ENCODE measurements around the gene AGBL5.
"Not testable (repeated sequence)": the region's sequence is repeated elsewhere in the genome, so short reads cannot be mapped to it uniquely, and the experiment has no call there.

The AGBL5 gene

DNA sequence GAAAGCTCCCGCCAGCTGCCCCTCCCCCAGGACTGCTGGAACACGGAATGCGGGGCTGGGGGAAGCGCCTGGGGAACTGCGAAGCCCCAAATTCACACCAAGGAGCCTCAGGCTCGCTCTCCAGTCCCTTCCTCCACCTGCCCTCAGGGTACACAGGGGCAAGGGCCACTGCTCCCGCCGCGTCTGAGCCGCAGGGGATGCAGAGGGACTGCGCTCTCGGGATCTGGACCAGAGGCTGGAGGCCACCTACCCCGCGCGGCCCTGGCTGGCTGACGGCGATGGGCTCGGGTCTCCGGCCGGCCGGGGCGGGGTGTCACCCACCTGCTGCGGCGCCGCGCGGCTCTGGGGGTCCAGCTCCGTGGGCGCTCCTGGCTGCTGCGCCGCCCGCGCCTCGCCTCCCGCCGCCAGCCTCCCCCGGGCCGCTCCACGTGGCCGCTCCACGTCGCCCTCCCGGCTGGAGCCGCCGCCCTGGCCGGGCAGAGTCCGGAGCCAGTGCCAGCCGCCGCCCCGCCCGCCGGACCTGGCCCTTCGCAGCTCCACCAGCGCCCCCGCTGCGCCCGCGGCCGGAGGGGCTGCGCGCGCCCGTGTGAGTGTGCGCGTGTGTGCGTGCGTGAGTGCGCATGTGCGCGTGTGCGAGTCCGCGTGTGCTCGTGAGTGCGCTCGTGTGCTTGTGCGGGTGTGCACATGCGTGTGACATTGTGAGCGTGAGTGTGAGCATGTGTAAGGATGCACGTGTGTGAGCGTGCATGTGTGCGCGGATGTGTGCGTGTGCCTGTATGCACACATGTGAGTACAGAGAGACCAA, 67.3 kb downstream of the AGBL5 start, which contains the start of gene CGREF1:
TSS of gene CGREF1 (minus strand) at position 604 of the 805 bp plus-strand sequence. CDS start 14,762 bp downstream, outside the sequence.
- no peak for DNase-seq (ENCODE audit: low read depth)

DNA sequence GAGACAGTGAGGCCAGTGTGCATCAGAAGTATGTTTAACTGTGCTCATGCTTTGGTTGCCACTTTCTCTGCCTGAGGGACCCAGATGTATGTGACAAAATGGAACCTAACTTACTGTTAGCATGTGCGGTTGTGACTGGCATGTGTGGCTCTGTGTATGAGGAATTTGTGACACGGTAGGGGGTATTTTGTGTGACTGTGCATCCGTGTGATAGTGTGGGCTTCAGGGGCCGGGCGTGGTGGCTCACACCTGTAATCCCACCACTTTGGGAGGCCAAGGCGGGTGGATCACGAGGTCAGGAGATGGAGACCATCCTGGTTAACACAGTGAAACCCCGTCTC, 67.8 kb downstream of the AGBL5 start:
- not testable (repeated sequence) for DNase-seq (ENCODE audit: low read depth)

Data from fibroblast of the conjunctiva (primary cell).